B cell (primary cell): ENCODE results near the gene FTO. TPM values are rescaled to one million over a fixed set of nuclear protein-coding genes. Genes with fewer than 3 reads are reported as not detected.

ENCODE experiments used
- ATAC-seq: fragments of 200-7000 bp; cut with Tn5 transposase; one replicate; pipeline ENCODE4 v1.10.0; 2021; ENCODE audit warnings: low read depth, mild to moderate bottlenecking, moderate number of reproducible peaks, moderate library complexity
- CTCF ChIA-PET: fragments of 350-600 bp; sonication (Branson Sonifier 250); formaldehyde crosslinking; loops from one replicate; lab custom pipeline; 2021; ENCODE audit warnings: antibody characterized with exemption, inconsistent platforms; lab: Charles Lee
- POLR2A ChIA-PET: fragments of 350-600 bp; sonication (Branson Sonifier 250); formaldehyde crosslinking; loops from one replicate; lab custom pipeline; 2021; ENCODE audit warnings: antibody characterized with exemption; lab: Charles Lee
- DNase-seq: peaks from one replicate; pipeline ENCODE4 v3.0.0; 2013
- H2AFZ ChIP-seq: 2 replicates; pipeline ENCODE4 v1.6.1; 2012; ENCODE audit warnings: mild to moderate bottlenecking, low read depth, low read length; ENCODE audit not compliant: insufficient read depth, poor library complexity, severe bottlenecking
- H3K27ac ChIP-seq, 2 donors: 1 replicate in 1 of 2; 2 replicates in 1 of 2; pipeline ENCODE4 v1.5.1; 2012 to 2013; ENCODE audit warnings: low read length in 2 of 2, mild to moderate bottlenecking in 2 of 2, moderate library complexity in 1 of 2
- H3K27me3 ChIP-seq, 4 experiments: fragments of 200-600 bp in 1 of 4; sonication (generic) in 1 of 4; replicated peaks in 1 of 4; 1 replicate in 2 of 4; 2 replicates in 2 of 4; pipeline versions ENCODE4 v1.6.1 to v1.7.0; 2013 to 2016; ENCODE audit warnings: low read length in 3 of 4, mild to moderate bottlenecking in 2 of 4, mixed read lengths in 1 of 4, moderate library complexity in 1 of 4; ENCODE audit not compliant: insufficient read depth in 4 of 4, control insufficient read depth in 3 of 4; ENCODE audit errors: control extremely low read depth in 1 of 4
- H3K36me3 ChIP-seq, 2 experiments: replicated peaks in 1 of 2; 1 replicate in 1 of 2; 2 replicates in 1 of 2; pipeline versions ENCODE4 v1.6.1 to v1.7.1; 2013; ENCODE audit warnings: low read length in 1 of 2; ENCODE audit not compliant: insufficient read depth in 2 of 2, control insufficient read depth in 1 of 2; ENCODE audit errors: control extremely low read depth in 1 of 2, extremely low read depth in 1 of 2
- H3K4me1 ChIP-seq, 2 donors: fragments of 200-600 bp in 1 of 2; sonication (generic) in 1 of 2; 1 replicate in 1 of 2; 2 replicates in 1 of 2; pipeline versions ENCODE4 v1.5.1 to v1.6.1; 2013 to 2017; ENCODE audit warnings: low read length in 2 of 2; ENCODE audit not compliant: control insufficient read depth in 2 of 2, insufficient read depth in 2 of 2
- H3K4me2 ChIP-seq: replicated peaks from 2 replicates; pipeline ENCODE3; 2012; ENCODE audit warnings: mild to moderate bottlenecking, low read depth, low read length; ENCODE audit not compliant: poor library complexity, severe bottlenecking
- H3K4me3 ChIP-seq, 5 experiments: fragments of 200-600 bp in 1 of 5; sonication (generic) in 1 of 5; 1 replicate in 3 of 5; 2 replicates in 2 of 5; pipeline versions ENCODE4 v1.5.1 to v1.7.0; 2011 to 2016; ENCODE audit warnings: low read length in 4 of 5, mild to moderate bottlenecking in 4 of 5, low read depth in 2 of 5, control low read depth in 1 of 5, moderate library complexity in 1 of 5; ENCODE audit not compliant: insufficient read depth in 1 of 5; ENCODE audit errors: control extremely low read depth in 1 of 5, extremely low read depth in 1 of 5
- H3K79me2 ChIP-seq: fragments of 200-600 bp; sonication (generic); one replicate; pipeline ENCODE4 v1.6.0; 2016; ENCODE audit warnings: low read length; ENCODE audit not compliant: control insufficient read depth, insufficient read depth
- H3K9ac ChIP-seq: fragments of 200-600 bp; sonication (generic); 2 replicates; pipeline ENCODE4 v1.6.1; 2017; ENCODE audit warnings: mild to moderate bottlenecking, low read length, moderate library complexity
- H3K9me3 ChIP-seq, 3 donors: one replicate each; pipeline versions ENCODE4 v1.6.1 to v1.7.1; 2013; ENCODE audit warnings: low read length in 2 of 3; ENCODE audit not compliant: control insufficient read depth in 2 of 3, insufficient read depth in 1 of 3; ENCODE audit errors: control extremely low read depth in 1 of 3
- H4K20me1 ChIP-seq: 2 replicates; pipeline ENCODE4 v1.6.0; 2012; ENCODE audit warnings: mild to moderate bottlenecking, low read length; ENCODE audit not compliant: insufficient read depth, control insufficient read depth, poor library complexity, severe bottlenecking
- H3K27ac Mint-ChIP-seq: one replicate; pipeline ENCODE4 v1.8.0; 2021; ENCODE audit warnings: mixed read lengths
- H3K27me3 Mint-ChIP-seq: one replicate; pipeline ENCODE4 v1.8.0; 2021; ENCODE audit warnings: mixed read lengths
- H3K4me1 Mint-ChIP-seq: one replicate; pipeline ENCODE4 v1.8.0; 2021; ENCODE audit warnings: mixed read lengths
- H3K4me3 Mint-ChIP-seq: one replicate; pipeline ENCODE4 v1.8.0; 2021; ENCODE audit warnings: mixed read lengths
- H3K9me3 Mint-ChIP-seq: one replicate; pipeline ENCODE4 v1.8.0; 2022; ENCODE audit warnings: mixed read lengths; ENCODE audit not compliant: insufficient read depth
- EZH2 ChIP-seq: IDR thresholded peaks from 2 replicates; pipeline ENCODE4 v1.6.1; 2012; ENCODE audit warnings: borderline replicate concordance, low read depth, mild to moderate bottlenecking, moderate library complexity, low read length; ENCODE audit not compliant: insufficient read depth, poor library complexity, severe bottlenecking
- WGBS: methylation state at CpG from one replicate; pipeline ENCODE4 v1.1.5; 2013; ENCODE audit warnings: missing lambda C conversion rate; ENCODE audit not compliant: insufficient coverage; 5-methylcytosine and 5-hydroxymethylcytosine counted together
- intact Hi-C: fragments of 100-400 bp; cut with micrococcal nuclease; formaldehyde crosslinking; loops from one replicate; pipeline ENCODE4 v1.10.0; 2022
- polyA plus RNA-seq: library from polyadenylated mRNA; depleted of rRNA; stranded (reverse); fragments of >200 nt; gene quantifications from 2 replicates; pipeline ENCODE4 v1.2.3, GENCODE V29; 2012
- total RNA-seq, 2 donors: library from RNA; stranded (reverse); fragments of 120-200 nt in 1 of 2; gene quantifications; 1 replicate in 1 of 2; 2 replicates in 1 of 2; pipeline versions ENCODE4 v1.2.3 to v1.2.4, GENCODE V29; 2013 to 2022
- TF ChIP-seq, protein P1 (sequence below): fragments of 200-600 bp; IDR thresholded peaks from one replicate; pipeline ENCODE4 v1.8.0; 2022; ENCODE audit warnings: antibody characterized with exemption, mild to moderate bottlenecking

Gene FTO
- total and polyA plus RNA-seq, 2 donors (not counting 1 experiment from before 2014, with no cell fraction given): 26.5 to 68.5 TPM

- ATAC-seq: no peak
These were observed 201.1 kb downstream of the FTO start for GRCh38 chr16:53905028-53905427.

GRCh38 chr16:53908731-53909130, 204.8 kb downstream of the FTO start:
- H3K4me1 Mint-ChIP-seq: peaks cover 9% of the 10 kb centered on the region

More at GRCh38 chr16:53905028-53905427, 201.1 kb downstream of the FTO start:
- Histone ChIP-seq H3K9ac (no peak overlapping the region), H3K27ac (no peak overlapping the region), H3K79me2 (no peaks in the 10 kb centered on the region), H3K36me3 (peaks cover 0 to 6% of the 10 kb centered on the region in 2 experiments), H2AFZ (no peak overlapping the region), H3K27me3 (no peaks in the 10 kb centered on the region), H3K9me3 (no peaks in the 10 kb centered on the region), H4K20me1 (no peaks in the 10 kb centered on the region), H3K4me3 (no peak overlapping the region), H3K4me2 (no peak overlapping the region), H3K4me1 (no peaks in the 10 kb centered on the region)
- POLR2A ChIA-PET: no interaction called here
- Mint-ChIP-seq H3K27me3 (no peaks in the 10 kb centered on the region), H3K27ac (no peak overlapping the region), H3K4me3 (no peak overlapping the region), H3K4me1 (no peaks in the 10 kb centered on the region), H3K9me3 (no peaks in the 10 kb centered on the region)
- no peak for DNase-seq
- no peak for TF ChIP-seq EZH2
- TF ChIP-seq, protein P1, sequence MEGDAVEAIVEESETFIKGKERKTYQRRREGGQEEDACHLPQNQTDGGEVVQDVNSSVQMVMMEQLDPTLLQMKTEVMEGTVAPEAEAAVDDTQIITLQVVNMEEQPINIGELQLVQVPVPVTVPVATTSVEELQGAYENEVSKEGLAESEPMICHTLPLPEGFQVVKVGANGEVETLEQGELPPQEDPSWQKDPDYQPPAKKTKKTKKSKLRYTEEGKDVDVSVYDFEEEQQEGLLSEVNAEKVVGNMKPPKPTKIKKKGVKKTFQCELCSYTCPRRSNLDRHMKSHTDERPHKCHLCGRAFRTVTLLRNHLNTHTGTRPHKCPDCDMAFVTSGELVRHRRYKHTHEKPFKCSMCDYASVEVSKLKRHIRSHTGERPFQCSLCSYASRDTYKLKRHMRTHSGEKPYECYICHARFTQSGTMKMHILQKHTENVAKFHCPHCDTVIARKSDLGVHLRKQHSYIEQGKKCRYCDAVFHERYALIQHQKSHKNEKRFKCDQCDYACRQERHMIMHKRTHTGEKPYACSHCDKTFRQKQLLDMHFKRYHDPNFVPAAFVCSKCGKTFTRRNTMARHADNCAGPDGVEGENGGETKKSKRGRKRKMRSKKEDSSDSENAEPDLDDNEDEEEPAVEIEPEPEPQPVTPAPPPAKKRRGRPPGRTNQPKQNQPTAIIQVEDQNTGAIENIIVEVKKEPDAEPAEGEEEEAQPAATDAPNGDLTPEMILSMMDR: no peak
- CTCF ChIA-PET: no interaction called here
- intact Hi-C loops: no loop called here

More at GRCh38 chr16:53908731-53909130, 204.8 kb downstream of the FTO start:
- no peaks in the 10 kb centered on the region for H3K4me1 ChIP-seq
- DNase-seq (no peak), ATAC-seq (no peak)
- no peaks in the 10 kb centered on the region for H3K27me3 ChIP-seq
- no peaks in the 10 kb centered on the region for H4K20me1 ChIP-seq
- Mint-ChIP-seq H3K4me3 (no peak overlapping the region), H3K27me3 (no peaks in the 10 kb centered on the region), H3K27ac (no peak overlapping the region), H3K9me3 (no peaks in the 10 kb centered on the region)
- ChIA-PET CTCF (no interaction called here), POLR2A (no interaction called here)
- no peak overlapping the region for H3K4me3 ChIP-seq
- no peak overlapping the region for H2AFZ ChIP-seq
- 100% methylated on average over 2 of the region's 3 CpGs for WGBS
- H3K27ac ChIP-seq: no peak overlapping the region
- H3K36me3 ChIP-seq: peaks cover 0 to 6% of the 10 kb centered on the region in 2 experiments
- TF ChIP-seq, protein P1: no peak
- no peak for TF ChIP-seq EZH2
- H3K79me2 ChIP-seq: no peaks in the 10 kb centered on the region
- H3K4me2 ChIP-seq: no peak overlapping the region
- H3K9ac ChIP-seq: no peak overlapping the region
- intact Hi-C loops: no loop called here
- no peaks in the 10 kb centered on the region for H3K9me3 ChIP-seq
